HG03469 (cell line): ENCODE measurements around the gene IL34.
"Not testable (repeated sequence)": the region's sequence is repeated elsewhere in the genome, so short reads cannot be mapped to it uniquely, and the experiment has no call there.

ENCODE experiments used
- ATAC-seq: cut with Tn5 transposase; IDR thresholded peaks from one replicate; pipeline ENCODE4 v1.9.1; 2021; ENCODE audit warnings: mild to moderate bottlenecking, moderate library complexity, moderate number of reproducible peaks; ENCODE audit not compliant: unreplicated experiment

The IL34 gene

DNA sequence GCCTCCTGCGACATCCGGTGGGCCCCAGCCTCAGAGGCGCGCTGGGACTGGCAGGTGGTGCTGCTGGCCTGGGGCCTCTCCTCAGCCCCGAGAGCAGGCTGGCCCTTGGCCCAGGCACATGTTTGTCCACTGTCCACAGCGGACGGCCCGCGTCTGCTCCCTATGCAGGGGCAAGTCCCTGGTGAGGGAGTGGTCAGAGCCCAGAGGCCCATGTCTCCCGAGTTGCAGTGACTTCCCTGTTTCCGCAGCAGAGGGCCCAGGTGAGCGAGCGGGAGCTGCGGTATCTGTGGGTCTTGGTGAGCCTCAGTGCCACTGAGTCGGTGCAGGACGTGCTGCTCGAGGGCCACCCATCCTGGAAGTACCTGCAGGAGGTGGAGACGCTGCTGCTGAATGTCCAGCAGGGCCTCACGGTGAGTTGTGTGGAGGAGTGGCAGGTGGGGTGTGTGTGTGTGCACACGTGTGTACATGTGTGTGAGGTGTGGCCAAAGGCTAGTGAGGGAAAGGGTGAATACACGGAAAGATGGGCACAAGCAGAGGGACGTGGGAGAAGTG, 10.4 kb downstream of the IL34 start:
- ATAC-seq = no peak

DNA sequence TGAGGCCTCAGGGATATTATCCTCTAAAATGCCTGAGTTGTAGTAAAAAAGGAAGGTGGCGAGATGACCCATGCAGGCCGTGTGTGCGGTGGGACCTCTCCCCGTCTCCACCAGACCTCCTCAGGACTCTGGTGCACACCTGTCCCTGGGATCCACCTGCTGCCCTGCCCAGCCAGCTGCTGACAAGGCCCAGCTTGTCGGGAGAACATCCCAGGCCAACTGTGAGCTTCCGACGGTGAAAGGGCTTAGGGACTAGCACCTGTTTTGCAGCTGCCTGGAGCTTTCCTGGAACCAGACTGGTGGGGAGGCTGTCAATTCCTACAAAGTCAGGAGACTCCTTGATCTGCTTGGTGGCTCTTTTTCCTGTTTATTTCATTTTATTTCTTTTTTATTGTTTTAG, 11.6 kb downstream of the IL34 start:
- ATAC-seq = no peak

DNA sequence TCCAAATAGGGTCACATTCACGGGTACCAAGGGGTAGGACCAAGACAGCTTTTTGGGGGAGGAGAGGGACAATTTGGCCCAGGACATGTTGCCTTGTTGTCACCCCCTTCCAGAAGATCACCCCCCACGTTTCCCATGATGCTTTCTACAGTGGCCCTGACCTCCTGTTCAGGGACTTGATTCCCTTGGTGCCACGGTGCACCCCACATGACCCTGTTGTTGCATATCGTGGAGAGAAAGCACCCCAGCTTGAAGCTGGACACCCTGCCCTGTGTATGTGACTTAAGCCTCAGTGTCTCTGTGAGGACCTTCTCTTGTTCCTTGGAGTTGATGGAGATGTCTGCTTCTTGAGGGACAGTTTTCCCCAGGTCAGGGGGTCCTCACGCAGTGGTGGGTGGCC, 12.6 kb downstream of the IL34 start:
- no peak for ATAC-seq

DNA sequence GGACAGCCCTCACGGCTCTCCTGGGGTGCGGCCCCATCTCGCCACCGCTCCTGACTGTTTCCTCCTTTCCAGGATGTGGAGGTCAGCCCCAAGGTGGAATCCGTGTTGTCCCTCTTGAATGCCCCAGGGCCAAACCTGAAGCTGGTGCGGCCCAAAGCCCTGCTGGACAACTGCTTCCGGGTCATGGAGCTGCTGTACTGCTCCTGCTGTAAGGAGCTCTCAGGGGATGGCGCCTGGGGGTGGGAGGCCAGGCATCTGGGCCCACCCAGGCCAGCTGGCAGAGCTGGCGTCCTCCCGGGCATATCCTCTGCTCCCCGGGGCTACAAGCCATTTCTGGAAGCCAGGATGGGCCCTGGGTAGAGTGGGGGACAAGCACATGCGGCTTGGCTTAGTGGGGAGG, 13.2 kb downstream of the IL34 start:
- no peak for ATAC-seq

DNA sequence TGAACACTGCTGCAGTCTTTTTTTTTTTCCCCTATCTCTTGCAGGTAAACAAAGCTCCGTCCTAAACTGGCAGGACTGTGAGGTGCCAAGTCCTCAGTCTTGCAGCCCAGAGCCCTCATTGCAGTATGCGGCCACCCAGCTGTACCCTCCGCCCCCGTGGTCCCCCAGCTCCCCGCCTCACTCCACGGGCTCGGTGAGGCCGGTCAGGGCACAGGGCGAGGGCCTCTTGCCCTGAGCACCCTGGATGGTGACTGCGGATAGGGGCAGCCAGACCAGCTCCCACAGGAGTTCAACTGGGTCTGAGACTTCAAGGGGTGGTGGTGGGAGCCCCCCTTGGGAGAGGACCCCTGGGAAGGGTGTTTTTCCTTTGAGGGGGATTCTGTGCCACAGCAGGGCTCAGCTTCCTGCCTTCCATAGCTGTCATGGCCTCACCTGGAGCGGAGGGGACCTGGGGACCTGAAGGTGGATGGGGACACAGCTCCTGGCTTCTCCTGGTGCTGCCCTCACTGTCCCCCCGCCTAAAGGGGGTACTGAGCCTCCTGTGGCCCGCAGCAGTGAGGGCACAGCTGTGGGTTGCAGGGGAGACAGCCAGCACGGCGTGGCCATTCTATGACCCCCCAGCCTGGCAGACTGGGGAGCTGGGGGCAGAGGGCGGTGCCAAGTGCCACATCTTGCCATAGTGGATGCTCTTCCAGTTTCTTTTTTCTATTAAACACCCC, 13.8 kb downstream of the IL34 start:
- no peak for ATAC-seq

DNA sequence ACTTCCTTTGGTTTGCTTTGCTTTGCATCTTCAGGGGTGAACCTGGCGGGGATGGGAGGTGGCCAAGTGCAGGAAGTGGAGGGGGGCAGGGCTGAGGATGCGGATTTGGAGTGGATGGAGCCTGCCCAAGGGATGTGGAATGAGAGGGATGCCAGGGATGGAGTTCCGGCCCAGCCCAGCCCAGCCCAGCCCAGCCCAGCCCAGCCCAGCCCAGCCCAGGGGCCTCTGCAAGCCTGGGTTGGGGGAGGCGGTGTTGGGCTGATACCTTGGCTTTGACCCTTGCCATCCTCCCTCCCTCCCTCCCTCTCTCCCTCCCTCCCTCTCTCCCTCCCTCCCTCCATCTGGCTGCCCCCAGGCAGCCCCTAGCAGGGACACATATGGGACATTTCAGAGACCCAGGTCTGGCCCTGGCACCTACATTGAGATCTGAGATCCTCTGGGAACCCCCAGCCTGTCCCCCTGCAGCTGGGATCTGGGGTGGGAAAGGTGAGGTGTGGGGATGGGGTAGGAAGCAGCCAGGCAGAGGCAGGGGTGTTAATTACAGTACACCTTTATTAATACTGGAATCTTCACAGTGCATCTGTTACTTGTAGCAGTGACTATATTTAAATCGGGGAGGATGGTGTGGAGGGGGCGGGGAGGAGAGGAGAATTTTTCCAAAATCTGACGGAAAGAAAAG, 14.5 kb downstream of the IL34 start:
- no peak for ATAC-seq

DNA sequence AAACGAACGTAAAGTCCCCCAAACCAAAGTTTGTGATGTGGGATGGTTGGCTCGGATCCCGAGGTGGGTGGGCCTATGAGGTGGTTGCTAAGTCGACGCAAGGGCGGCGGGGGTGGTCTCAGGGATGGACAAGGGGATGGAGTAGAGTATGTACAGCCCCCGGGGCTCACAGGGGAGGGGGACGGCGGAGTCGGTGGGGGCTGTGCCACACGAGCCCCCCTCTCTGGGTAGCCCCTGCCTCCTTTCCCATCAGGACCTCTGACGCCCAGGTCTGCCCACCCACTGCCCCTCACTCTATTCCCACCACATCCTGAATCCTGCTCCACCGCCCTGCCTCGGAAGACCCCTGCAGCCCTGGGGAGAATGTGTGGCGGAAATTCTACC, 15.2 kb downstream of the IL34 start:
- ATAC-seq = no peak

DNA sequence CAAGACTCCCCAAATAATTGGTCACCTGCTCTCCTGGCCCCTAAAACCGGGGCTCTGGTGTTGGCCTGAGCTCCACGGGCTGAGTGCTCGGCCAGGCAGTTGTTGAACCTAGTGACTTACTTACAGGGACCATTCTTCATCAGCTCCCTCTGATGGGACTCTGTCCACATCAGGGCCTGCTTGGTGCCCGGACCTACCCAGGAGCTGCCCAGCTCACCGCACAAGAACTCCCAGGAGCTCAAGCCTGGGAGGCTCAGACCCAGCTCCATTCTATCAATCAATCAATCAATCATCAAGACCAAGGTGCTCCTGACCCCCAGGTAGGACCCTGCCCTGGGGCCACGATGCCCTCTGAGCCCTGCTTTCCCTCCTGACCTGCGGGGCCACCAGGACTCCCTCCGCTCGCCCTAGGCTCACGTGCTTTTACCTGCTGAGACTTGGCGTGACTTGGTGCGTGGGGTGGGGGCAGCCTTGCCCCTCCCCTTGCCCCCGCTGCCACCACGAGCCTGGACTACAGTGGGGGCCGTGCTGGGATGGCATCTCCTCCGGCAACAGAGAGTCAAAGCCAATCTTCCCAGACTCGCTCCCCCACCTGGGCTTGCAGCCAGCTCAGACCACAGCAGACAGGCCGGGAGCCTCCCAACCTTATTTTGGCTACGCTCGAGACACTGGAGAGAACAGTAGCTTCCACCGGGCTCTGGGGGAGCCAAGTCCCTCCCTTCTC, 15.7 kb downstream of the IL34 start:
- no peak for ATAC-seq

DNA sequence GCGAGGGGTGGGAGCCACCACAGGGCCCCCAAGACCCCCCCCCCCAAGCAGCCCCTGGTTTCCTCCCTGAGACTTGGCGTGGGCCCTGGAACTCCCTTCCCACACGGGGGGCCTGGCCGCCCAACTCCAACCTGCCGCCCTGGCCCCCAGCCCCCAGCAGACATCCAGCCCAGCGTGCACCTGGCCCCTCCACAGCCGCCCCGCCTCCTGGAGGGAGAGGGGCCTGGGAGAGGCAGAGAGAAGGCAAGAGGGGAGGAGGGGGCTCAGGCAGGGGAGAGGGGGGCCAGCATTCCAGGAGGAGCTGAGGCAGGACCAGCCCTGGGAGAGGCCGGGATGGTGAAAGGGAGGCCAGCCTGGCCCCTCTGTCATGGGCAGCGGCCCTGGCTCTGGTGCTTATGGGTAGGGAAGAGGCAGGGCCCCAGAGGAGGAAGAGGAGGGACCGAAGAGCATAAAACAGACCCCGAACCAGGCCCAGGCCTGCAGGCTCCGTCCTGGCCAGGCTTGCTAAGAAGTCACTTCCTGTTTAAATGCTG, 16.7 kb downstream of the IL34 start:
- no peak for ATAC-seq

DNA sequence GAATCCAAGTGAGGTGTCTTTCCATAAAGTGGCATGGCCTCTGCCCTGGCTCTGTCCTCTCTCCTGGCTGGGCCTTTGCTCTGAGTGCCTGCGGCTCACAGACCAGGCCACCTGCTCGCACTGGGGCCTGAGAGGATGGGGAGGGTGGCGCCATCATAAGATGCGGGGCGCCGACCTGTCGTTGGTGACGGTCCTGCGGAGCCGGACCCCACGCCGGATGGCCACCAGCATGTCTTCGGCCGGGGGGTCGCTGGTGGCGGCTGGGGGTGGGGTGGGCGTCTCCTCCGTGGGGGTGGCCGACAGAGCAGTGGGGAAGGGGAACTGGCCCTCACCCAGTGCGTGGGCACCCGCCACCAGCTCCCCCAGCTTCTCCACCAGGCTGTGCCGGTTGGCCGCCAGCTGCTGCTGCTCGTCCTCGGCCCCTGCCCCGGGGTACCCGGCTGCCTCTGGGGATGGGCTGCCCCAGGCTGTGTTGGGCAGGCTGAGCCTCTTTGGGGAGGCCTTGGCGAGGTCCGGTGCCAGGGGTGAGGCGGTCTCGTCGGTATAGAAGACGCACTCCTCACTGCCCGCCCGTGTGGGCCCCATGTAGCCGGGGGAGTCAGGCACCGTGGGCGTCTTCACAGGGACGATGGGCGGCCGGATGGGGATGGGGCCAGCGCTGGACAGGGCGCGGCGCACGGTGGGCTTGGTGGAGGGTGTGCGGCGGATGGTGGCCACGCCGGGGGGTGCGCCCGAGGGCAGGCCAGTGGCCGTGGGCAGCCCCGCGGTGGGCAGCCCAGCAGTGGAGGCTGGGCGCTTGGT, 17.4 kb downstream of the IL34 start:
- no peak for ATAC-seq

DNA sequence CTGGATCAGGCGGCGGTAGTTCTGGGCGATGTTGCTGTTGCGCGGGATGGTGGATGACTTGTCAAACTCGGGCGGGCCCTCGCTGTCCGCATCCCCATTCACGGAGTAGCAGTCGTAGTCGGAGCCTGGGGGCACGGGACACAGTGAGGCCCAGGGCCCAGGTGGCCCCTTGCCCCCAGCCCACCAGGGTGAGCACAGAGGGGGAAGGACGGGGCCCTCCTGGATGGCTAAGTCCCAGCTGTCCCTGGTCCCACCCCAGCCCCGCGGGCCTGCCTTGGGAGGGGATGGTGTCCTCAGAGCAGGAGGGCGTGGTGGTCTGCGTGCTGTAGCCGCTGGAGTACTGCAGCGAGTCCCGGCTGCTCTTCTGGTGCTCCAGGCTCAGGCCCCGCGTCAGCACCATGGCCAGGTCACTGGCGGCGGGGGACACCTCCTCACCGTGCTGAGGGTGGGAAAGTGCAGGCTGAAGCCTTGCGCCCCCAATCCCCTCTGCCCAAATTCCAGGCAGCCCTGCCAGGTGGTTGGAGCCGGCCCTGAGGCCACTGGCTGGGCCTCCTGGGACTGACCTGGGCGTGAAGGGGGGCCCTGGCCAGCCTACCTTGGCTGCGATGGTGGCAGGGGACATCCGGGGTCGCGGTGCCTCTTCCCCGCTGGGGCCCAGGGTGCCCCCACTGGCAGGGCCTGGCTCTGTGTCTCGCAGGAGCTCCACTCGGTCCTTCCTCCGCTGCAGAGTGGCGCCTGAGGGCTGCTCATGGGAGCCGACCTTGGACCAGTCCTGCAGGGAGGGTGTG, 18.2 kb downstream of the IL34 start:
- no peak for ATAC-seq

DNA sequence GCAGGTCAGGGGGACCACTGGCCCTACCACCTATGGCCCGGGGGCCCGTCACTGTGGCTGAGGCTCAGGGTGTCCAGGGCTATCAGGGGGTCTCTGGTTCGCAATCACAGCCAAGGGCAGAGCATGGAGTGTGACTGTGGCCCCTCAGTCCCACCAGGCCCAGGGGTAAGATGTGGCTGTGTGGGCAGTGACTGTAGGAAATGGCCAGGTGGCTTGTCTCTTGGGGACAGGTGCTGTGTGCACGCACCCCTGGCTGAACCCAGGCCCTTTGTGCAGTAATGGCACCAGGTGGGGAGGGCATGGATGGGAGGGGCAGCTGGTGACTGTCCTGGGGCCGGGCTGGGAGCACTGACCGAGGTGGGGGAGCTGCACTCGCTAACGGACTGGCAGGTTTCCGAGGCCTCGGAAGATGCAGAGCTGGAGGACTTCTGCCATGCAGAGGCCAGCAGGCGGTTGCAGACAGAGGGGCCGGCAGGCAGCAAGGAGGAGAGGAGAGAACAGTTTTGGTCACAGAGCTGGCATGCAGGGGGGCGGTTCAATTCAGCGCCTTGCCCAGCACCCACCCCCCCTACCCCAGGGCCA, 18.8 kb downstream of the IL34 start:
- no peak for ATAC-seq

DNA sequence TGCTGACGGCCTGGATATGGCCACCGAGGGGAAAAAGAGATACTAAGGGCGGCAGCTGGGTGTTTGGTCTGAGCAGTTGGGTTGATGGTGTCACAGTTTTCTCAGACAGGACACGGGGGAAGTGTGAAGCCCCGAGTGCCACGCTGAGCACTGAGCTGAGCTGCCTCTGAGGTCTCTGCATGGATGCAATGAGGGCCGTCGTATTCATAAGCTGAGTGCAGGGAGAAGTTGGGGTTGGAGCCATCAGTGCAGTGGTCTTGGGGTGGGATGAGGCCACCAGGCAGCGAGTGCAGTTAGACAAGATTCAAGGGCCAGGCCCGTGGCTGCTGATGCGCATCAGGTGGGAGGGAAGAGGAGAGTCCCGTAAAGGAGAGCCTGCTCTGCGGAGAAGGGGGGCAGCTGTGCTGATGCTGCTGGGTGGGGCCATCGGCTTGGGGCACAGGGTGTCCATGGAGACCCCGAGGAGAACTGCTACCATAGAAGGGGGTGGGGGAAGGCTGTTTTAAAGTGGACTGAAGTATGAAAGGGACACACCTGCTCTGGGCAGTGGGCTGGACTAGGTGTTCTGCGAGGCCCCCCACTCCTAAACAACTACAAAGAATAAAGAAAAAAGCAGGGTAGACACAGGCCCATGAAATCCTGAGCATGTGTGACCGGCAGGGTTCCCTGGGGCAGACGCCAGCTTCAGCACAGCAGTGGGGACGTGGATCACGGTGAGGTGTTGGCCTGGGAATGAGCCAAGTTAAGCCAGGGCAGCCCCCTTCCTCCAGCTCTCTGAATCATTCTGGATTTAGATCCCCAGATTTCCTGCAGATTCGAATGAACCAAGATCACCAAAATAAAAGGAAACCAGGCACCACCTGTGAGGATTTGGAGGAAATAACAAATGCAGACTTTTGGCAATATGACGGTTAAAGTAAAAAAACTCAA, 19.7 kb downstream of the IL34 start:
- no peak for ATAC-seq

DNA sequence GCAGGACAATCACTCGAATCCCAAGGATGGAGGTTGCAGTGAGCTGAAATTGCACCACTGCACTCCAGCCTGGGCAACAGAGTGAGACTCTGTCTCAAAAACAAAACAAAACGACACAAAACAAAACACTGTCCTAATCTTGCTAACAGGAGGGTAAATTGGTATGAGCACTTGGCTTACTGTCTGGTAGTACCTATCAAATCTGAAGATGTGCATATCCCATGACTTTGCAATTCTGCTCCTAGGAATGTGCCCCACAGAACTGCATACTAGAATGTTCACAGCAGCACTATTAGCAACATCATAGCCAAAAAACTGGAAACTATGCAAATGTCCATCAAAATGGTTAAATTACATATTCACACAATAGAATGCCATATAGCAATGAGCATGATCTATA, 23.8 kb downstream of the IL34 start:
- ATAC-seq = no peak

DNA sequence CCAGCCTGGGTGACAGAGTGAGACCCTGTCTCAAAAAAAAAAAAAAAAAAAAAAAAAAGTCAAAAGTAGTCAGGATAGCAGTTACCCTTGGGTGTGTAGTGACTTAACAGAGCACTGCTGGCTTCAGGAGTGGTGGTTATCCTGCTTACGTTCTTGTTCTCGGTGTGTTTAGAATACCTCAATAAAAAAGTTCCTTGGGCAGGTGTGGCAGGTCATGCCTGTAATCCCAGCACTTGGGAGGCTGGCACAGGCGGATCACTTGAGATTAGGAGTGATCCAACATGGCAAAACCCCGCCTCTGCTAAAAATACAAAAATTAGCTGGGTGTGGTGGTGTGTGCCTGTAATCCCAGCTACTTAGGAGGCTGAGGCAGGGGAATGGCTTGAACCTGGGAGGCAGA, 24.6 kb downstream of the IL34 start:
- not testable (repeated sequence) for ATAC-seq

DNA sequence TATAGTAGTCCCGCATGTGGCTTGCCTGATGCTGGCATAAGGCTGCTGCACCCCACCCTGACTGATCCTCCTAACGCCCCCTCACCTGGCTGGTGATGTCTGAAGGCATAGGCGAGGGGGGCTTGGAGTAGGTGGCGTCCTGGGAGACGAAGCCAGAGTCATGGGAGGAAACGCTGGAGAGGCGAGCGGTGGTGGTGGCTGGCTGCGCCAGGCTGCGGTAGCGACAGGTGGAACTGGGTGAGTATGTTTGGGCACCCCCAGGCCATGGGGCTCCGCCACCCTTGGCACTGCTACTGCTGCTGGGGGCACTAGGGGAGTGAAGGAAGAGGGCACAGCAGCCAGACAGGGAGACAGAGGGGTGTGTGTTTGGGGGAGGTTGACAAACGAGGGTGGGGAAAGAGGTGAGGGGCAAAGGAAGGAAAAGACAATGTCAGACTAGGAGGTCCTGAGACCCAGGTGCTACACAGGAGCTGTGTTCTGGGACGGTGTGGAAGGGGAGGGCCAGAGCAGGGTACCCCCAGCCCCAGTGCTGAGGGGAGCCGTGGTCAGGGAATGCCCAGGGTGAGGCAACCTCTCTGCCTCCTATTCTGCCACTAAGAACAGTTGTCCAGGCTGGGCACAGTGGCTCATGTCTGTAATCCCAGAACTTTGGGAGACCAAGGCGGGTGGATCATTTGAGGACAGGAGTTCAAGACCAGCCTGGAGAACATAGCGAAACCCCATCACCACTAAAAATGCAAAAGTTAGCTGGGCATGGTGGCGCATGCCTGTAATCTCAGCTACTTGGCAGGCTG, 28.1 kb downstream of the IL34 start:
- ATAC-seq = no peak

DNA sequence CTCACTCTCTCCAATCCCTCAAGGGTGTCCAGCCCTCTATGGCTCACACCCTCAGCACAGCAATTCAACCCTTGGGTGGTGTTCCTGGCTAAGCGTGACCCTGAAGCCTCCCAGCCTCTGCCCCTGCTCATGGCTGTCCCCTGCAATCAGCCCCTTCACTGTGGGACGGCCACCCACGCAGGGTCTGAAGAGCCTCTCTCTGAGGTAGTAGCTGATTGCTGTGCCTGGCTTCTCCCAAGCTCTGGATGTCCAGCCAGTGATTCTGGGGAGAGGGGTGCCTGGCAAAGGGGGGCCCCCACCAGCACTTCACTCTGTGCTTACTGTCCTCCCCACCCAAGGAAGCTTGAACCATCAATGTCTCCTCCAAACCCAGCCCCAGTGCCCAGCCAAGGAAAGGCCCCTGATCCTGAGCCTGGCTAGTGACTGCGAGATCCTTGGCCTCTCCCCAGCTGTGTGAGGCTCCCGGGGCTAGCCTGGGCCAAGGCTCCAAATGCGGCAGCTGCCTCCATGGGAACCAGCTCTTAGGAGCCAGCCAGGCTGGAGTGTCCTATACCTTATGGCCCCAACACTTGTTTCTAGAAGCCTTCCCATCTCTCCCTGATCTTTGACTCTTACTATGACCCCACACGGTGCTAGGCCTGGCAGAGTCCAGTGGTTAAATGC, 29.6 kb downstream of the IL34 start:
- no peak for ATAC-seq
